Body of pancreas (tissue), 4 donors: ENCODE measurements around the gene CEP128. TPM values are rescaled to one million over a fixed set of nuclear protein-coding genes. Genes with fewer than 3 reads are reported as not detected.

ENCODE experiments used
- ATAC-seq: fragments of 150-250 bp; one replicate; pipeline ENCODE4 v1.9.1; 2016
- DNase-seq, 4 donors: peaks; one replicate each; pipeline ENCODE4 v3.0.0-alpha.2; 2019
- H3K27ac ChIP-seq, 4 donors: fragments of 200-600 bp; sonication (generic); 1 replicate in 3 of 4; 2 replicates in 1 of 4; pipeline versions ENCODE4 v1.5.1 to v1.6.1; 2016 to 2019; ENCODE audit warnings: mild to moderate bottlenecking in 1 of 4, mixed read lengths in 1 of 4, moderate library complexity in 1 of 4
- H3K27me3 ChIP-seq, 2 donors: fragments of 200-600 bp; sonication (generic); one replicate each; pipeline ENCODE4 v1.6.0; 2016; ENCODE audit warnings: mild to moderate bottlenecking in 1 of 2
- H3K36me3 ChIP-seq, 2 donors: fragments of 200-600 bp; sonication (generic); replicated peaks in 1 of 2; 2 replicates each; pipeline ENCODE4 v1.5.1; 2016; ENCODE audit warnings: low read depth in 2 of 2; ENCODE audit not compliant: insufficient read depth in 1 of 2
- H3K4me1 ChIP-seq: fragments of 200-600 bp; sonication (generic); one replicate; pipeline ENCODE4 v1.6.0; 2016
- H3K4me3 ChIP-seq, 2 donors: fragments of 200-600 bp; sonication (generic); 1 replicate in 1 of 2; 2 replicates in 1 of 2; pipeline ENCODE4 v1.5.1; 2016 to 2019
- H3K9me3 ChIP-seq, 3 donors: fragments of 200-600 bp; sonication (generic); 1 replicate in 2 of 3; 2 replicates in 1 of 3; pipeline ENCODE4 v1.5.1; 2016
- POLR2A ChIP-seq, 3 donors: fragments of 450-650 bp; IDR thresholded peaks; one replicate each; pipeline ENCODE4 v1.6.1; 2016; ENCODE audit warnings: antibody characterized with exemption in 3 of 3, mild to moderate bottlenecking in 2 of 3
- WGBS, 2 donors: methylation state at CpG; one replicate each; pipeline ENCODE4 v1.1.5; 2017; 5-methylcytosine and 5-hydroxymethylcytosine counted together
- intact Hi-C: fragments of 100-400 bp; cut with DNase I; formaldehyde crosslinking; loops from one replicate; pipeline ENCODE4 v1.15.1; 2023
- total RNA-seq, 2 donors: library from RNA; depleted of rRNA; stranded (reverse); fragments of >200 nt; gene quantifications; one replicate each; pipeline ENCODE4 v1.1.0, GENCODE V29; 2016
- TF ChIP-seq, protein P1 (sequence below), 7 experiments: fragments of 450-650 bp in 4 of 7; fragments of 200-600 bp in 3 of 7; sonication (generic) in 3 of 7; IDR thresholded peaks; one replicate each; pipeline ENCODE4 v1.5.1; 2016 to 2019; ENCODE audit warnings: antibody characterized with exemption in 7 of 7

The CEP128 gene
- total RNA-seq, 2 donors from 2014 or later: 7.8 to 14.5 TPM

DNA sequence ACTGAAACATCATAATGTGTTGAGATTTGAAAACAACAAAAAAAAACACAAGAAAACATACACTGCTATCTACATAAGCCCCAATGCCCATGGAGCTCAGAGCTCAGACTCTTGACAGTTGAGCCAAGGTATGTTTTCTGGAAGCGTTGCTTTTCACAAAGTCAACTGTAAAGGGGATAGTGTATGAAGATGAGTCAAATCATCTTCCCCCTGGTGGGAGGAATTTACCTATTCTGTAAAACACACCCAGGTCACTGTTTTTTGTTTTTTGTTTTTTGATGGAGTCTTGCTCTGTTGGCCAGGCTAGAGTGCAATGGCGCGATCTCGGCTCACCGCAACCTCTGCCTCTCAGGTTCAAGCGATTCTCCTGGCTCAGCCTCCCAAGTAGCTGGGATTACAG is 368.9 kb downstream of the CEP128 start:
- ATAC-seq (no peak), DNase-seq (no peak)
- H3K36me3 ChIP-seq: no peaks in the 10 kb centered on the region
- intact Hi-C loops: no loop called here
- no peak overlapping the region for H3K27ac ChIP-seq
- H3K4me3 ChIP-seq: no peak overlapping the region
- TF ChIP-seq, protein P1, sequence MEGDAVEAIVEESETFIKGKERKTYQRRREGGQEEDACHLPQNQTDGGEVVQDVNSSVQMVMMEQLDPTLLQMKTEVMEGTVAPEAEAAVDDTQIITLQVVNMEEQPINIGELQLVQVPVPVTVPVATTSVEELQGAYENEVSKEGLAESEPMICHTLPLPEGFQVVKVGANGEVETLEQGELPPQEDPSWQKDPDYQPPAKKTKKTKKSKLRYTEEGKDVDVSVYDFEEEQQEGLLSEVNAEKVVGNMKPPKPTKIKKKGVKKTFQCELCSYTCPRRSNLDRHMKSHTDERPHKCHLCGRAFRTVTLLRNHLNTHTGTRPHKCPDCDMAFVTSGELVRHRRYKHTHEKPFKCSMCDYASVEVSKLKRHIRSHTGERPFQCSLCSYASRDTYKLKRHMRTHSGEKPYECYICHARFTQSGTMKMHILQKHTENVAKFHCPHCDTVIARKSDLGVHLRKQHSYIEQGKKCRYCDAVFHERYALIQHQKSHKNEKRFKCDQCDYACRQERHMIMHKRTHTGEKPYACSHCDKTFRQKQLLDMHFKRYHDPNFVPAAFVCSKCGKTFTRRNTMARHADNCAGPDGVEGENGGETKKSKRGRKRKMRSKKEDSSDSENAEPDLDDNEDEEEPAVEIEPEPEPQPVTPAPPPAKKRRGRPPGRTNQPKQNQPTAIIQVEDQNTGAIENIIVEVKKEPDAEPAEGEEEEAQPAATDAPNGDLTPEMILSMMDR (IDR thresholded peaks at IDR 0.05): no peak
- TF ChIP-seq POLR2A (IDR thresholded peaks at IDR 0.05): no peak
- no peaks in the 10 kb centered on the region for H3K4me1 ChIP-seq
- no peaks in the 10 kb centered on the region for H3K27me3 ChIP-seq
- WGBS, 2 donors: 93 to 99% methylated on average over 6 of the region's 6 CpGs
- no peaks in the 10 kb centered on the region for H3K9me3 ChIP-seq

DNA sequence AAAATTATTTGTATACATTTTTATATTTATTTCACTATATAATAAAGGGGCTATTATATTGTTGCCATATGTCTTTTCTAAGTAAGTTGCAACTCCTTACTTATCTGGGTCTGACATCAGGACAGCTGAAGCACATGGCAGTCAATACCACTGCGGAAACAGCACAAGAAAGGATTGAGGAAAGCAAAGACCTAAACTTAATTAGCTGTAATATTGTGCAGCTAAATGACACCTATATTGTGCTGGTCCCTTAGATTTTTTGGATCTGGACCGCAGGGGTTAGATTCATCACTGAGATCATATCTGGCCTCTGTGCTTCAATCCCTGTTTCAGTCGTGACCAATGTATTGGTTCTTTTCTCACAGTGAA is 370.6 kb downstream of the CEP128 start:
- Histone ChIP-seq H3K9me3 (no peaks in the 10 kb centered on the region), H3K36me3 (no peaks in the 10 kb centered on the region), H3K27me3 (no peaks in the 10 kb centered on the region), H3K4me3 (no peak overlapping the region), H3K4me1 (no peaks in the 10 kb centered on the region), H3K27ac (no peak overlapping the region)
- no peak for DNase-seq
- WGBS, 2 donors: 82 to 85% methylated on average over 3 of the region's 3 CpGs
- no peak for TF ChIP-seq POLR2A (IDR thresholded peaks at IDR 0.05)
- TF ChIP-seq, protein P1 (IDR thresholded peaks at IDR 0.05): no peak
- intact Hi-C loops: no loop called here
- no peak for ATAC-seq

DNA sequence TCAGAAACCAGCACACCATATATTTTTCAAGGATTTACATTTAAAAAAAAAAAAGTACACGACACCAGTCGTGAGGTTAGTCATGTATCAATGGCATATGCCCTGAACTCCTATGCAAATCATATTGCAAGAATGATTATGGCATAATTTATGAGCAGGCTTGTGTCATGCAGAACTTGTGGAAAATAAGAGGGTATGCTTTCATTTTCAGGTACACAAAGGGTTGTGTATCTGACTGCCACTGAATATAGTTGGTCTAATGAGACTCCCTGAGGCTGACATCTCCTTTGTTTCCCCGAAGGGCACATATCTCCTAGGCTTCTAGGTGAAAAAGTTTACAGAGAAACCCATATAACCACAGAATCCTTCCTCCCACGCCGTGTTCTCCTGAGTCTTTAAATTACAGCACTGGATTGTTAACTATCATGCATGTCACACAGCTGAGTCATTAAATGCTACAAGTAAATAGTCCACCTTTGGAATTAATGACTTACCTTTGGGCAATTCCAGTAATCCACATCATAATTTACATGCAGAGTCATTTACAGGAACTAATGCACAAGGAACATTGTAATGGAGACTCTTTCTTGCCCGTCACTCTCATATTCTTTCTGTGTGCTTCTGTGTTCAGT is 373.5 kb downstream of the CEP128 start:
- Histone ChIP-seq H3K9me3 (no peaks in the 10 kb centered on the region), H3K4me3 (no peak overlapping the region), H3K36me3 (no peaks in the 10 kb centered on the region), H3K4me1 (no peaks in the 10 kb centered on the region), H3K27ac (no peak overlapping the region), H3K27me3 (no peaks in the 10 kb centered on the region)
- ATAC-seq: no peak
- WGBS, 2 donors: 77 to 88% methylated on average over 6 of the region's 6 CpGs
- TF ChIP-seq, protein P1 (IDR thresholded peaks at IDR 0.05): no peak
- TF ChIP-seq POLR2A (IDR thresholded peaks at IDR 0.05): no peak
- intact Hi-C loops: no loop called here
- no peak for DNase-seq

DNA sequence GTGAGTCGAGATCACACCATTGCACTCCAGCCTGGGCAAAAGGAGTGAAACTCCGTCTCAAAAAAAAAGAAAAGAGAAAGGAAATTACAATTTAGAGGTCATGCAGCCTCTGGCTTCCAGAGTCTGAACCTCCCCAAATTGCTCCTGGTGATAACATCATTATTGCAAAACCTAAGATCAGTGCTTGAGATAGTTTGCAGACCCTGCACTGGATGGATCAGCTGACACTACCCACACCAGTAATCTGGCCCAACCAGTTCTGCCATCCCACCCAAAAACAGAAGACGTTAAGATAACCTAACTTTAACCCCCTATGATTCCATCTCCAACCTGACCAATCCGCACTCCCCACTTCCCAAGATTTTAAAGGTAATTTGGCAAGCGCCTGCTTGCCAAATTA is 376.5 kb downstream of the CEP128 start:
- Histone ChIP-seq H3K9me3 (no peaks in the 10 kb centered on the region), H3K36me3 (no peaks in the 10 kb centered on the region), H3K4me3 (no peak overlapping the region), H3K27me3 (no peaks in the 10 kb centered on the region), H3K27ac (no peak overlapping the region), H3K4me1 (no peaks in the 10 kb centered on the region)
- DNase-seq: no peak
- no peak for ATAC-seq
- intact Hi-C loops: no loop called here
- TF ChIP-seq, protein P1 (IDR thresholded peaks at IDR 0.05): no peak
- TF ChIP-seq POLR2A (IDR thresholded peaks at IDR 0.05): no peak
- 68 to 83% methylated on average over 5 of the region's 5 CpGs for WGBS, 2 donors

DNA sequence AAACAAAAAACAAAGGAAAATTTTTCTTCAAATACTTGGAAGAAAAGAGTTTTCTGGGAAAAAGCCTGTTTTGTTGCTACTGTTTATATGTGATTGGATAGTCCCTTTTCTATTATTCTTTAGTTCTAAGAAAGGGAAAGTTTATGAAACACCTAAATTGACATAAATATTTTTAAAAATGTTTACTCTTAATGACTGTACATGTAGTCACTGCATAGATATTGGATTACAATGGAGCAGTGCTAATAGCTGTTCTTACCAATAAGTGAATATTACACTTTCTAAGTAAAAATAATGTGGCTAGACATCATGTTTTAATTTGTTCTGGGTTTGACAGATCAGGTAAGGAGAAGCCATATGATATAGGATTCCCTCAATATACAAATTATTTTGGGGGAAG is 377.5 kb downstream of the CEP128 start:
- no peak overlapping the region for H3K27ac ChIP-seq
- intact Hi-C loops: no loop called here
- no peaks in the 10 kb centered on the region for H3K4me1 ChIP-seq
- TF ChIP-seq, protein P1 (IDR thresholded peaks at IDR 0.05): no peak
- TF ChIP-seq POLR2A (IDR thresholded peaks at IDR 0.05): no peak
- no peak overlapping the region for H3K4me3 ChIP-seq
- H3K36me3 ChIP-seq: no peaks in the 10 kb centered on the region
- DNase-seq (no peak), ATAC-seq (no peak)
- H3K27me3 ChIP-seq: no peaks in the 10 kb centered on the region
- no peaks in the 10 kb centered on the region for H3K9me3 ChIP-seq
